ENCODE results near the gene PDE6B.
"Not testable (repeated sequence)": the region's sequence is repeated elsewhere in the genome, so short reads cannot be mapped to it uniquely, and the experiment has no call there.

The PDE6B gene

GRCh38 chr4:629636-629914 is 4.2 kb downstream of the PDE6B start:
- H3K36me3 ChIP-seq (ENCODE audit: control insufficient read depth, insufficient read depth, low read length): no peaks in the 10 kb centered on the region
- no peak overlapping the region for H3K27ac ChIP-seq (ENCODE audit: low read depth, low read length)
- no peak overlapping the region for H3K4me3 ChIP-seq (ENCODE audit: low read length)
- H3K9ac ChIP-seq (ENCODE audit: low read length): no peak overlapping the region
- no peaks in the 10 kb centered on the region for H3K27me3 ChIP-seq (ENCODE audit: control insufficient read depth, insufficient read depth, low read length)
- no peaks in the 10 kb centered on the region for H3K4me1 ChIP-seq (ENCODE audit: control insufficient read depth, insufficient read depth, low read length)

- Histone ChIP-seq H3K4me1 (ENCODE audit: control insufficient read depth, insufficient read depth, low read length) (no peaks in the 10 kb centered on the region), H3K36me3 (ENCODE audit: control insufficient read depth, insufficient read depth, low read length) (no peaks in the 10 kb centered on the region), H3K27ac (ENCODE audit: low read depth, low read length) (no peak overlapping the region), H3K27me3 (ENCODE audit: control insufficient read depth, insufficient read depth, low read length) (no peaks in the 10 kb centered on the region), H3K9ac (ENCODE audit: low read length) (no peak overlapping the region), H3K4me3 (ENCODE audit: low read length) (no peak overlapping the region)
Observed at GRCh38 chr4:629915-630641, 4.7 kb downstream of the PDE6B start.

- Histone ChIP-seq H3K36me3 (ENCODE audit: control insufficient read depth, insufficient read depth, low read length) (no peaks in the 10 kb centered on the region), H3K9ac (ENCODE audit: low read length) (no peak overlapping the region), H3K27ac (ENCODE audit: low read depth, low read length) (no peak overlapping the region), H3K4me1 (ENCODE audit: control insufficient read depth, insufficient read depth, low read length) (no peaks in the 10 kb centered on the region), H3K4me3 (ENCODE audit: low read length) (no peak overlapping the region), H3K27me3 (ENCODE audit: control insufficient read depth, insufficient read depth, low read length) (no peaks in the 10 kb centered on the region)
Observed at GRCh38 chr4:630656-631055, 5.3 kb downstream of the PDE6B start.

GRCh38 chr4:632196-632790 is 6.9 kb downstream of the PDE6B start:
- Histone ChIP-seq H3K36me3 (ENCODE audit: control insufficient read depth, insufficient read depth, low read length) (no peaks in the 10 kb centered on the region), H3K9ac (ENCODE audit: low read length) (no peak overlapping the region), H3K4me3 (ENCODE audit: low read length) (no peak overlapping the region), H3K4me1 (ENCODE audit: control insufficient read depth, insufficient read depth, low read length) (no peaks in the 10 kb centered on the region), H3K27ac (ENCODE audit: low read depth, low read length) (no peak overlapping the region), H3K27me3 (ENCODE audit: control insufficient read depth, insufficient read depth, low read length) (no peaks in the 10 kb centered on the region)

- H3K9ac ChIP-seq (ENCODE audit: low read length): no peak overlapping the region
- H3K36me3 ChIP-seq (ENCODE audit: control insufficient read depth, insufficient read depth, low read length): no peaks in the 10 kb centered on the region
- H3K27ac ChIP-seq (ENCODE audit: low read depth, low read length): no peak overlapping the region
- H3K27me3 ChIP-seq (ENCODE audit: control insufficient read depth, insufficient read depth, low read length): no peaks in the 10 kb centered on the region
- H3K4me1 ChIP-seq (ENCODE audit: control insufficient read depth, insufficient read depth, low read length): no peaks in the 10 kb centered on the region
- H3K4me3 ChIP-seq (ENCODE audit: low read length): no peak overlapping the region
Observed at GRCh38 chr4:632926-633325, 7.6 kb downstream of the PDE6B start.

GRCh38 chr4:633406-633805 is 8.0 kb downstream of the PDE6B start:
- no peaks in the 10 kb centered on the region for H3K27me3 ChIP-seq (ENCODE audit: control insufficient read depth, insufficient read depth, low read length)
- no peaks in the 10 kb centered on the region for H3K36me3 ChIP-seq (ENCODE audit: control insufficient read depth, insufficient read depth, low read length)
- no peak overlapping the region for H3K4me3 ChIP-seq (ENCODE audit: low read length)

GRCh38 chr4:633976-634598 is 8.7 kb downstream of the PDE6B start:
- Histone ChIP-seq H3K4me3 (ENCODE audit: low read length) (no peak overlapping the region), H3K27ac (ENCODE audit: low read depth, low read length) (no peak overlapping the region), H3K36me3 (ENCODE audit: control insufficient read depth, insufficient read depth, low read length) (no peaks in the 10 kb centered on the region), H3K27me3 (ENCODE audit: control insufficient read depth, insufficient read depth, low read length) (no peaks in the 10 kb centered on the region), H3K4me1 (ENCODE audit: control insufficient read depth, insufficient read depth, low read length) (no peaks in the 10 kb centered on the region), H3K9ac (ENCODE audit: low read length) (no peak overlapping the region)

More at GRCh38 chr4:633406-633805, 8.0 kb downstream of the PDE6B start:
- Histone ChIP-seq H3K27ac (ENCODE audit: low read depth, low read length) (no peak overlapping the region), H3K4me1 (ENCODE audit: control insufficient read depth, insufficient read depth, low read length) (no peaks in the 10 kb centered on the region), H3K9ac (ENCODE audit: low read length) (no peak overlapping the region)

GRCh38 chr4:634599-634985 is 9.2 kb downstream of the PDE6B start:
- Histone ChIP-seq H3K4me1 (ENCODE audit: control insufficient read depth, insufficient read depth, low read length) (no peaks in the 10 kb centered on the region), H3K9ac (ENCODE audit: low read length) (no peak overlapping the region), H3K36me3 (ENCODE audit: control insufficient read depth, insufficient read depth, low read length) (no peaks in the 10 kb centered on the region), H3K4me3 (ENCODE audit: low read length) (no peak overlapping the region), H3K27me3 (ENCODE audit: control insufficient read depth, insufficient read depth, low read length) (no peaks in the 10 kb centered on the region), H3K27ac (ENCODE audit: low read depth, low read length) (no peak overlapping the region)

- not testable (repeated sequence) for H3K27ac ChIP-seq (ENCODE audit: low read depth, low read length); H3K4me3 ChIP-seq (ENCODE audit: low read length); H3K27me3 ChIP-seq (ENCODE audit: control insufficient read depth, insufficient read depth, low read length); H3K4me1 ChIP-seq (ENCODE audit: control insufficient read depth, insufficient read depth, low read length); H3K36me3 ChIP-seq (ENCODE audit: control insufficient read depth, insufficient read depth, low read length); H3K9ac ChIP-seq (ENCODE audit: low read length)
Observed at GRCh38 chr4:635066-635835, 9.9 kb downstream of the PDE6B start.

GRCh38 chr4:635851-636627 is 10.7 kb downstream of the PDE6B start:
- H3K27me3 ChIP-seq (ENCODE audit: control insufficient read depth, insufficient read depth, low read length): no peaks in the 10 kb centered on the region
- H3K27ac ChIP-seq (ENCODE audit: low read depth, low read length): no peak overlapping the region
- H3K36me3 ChIP-seq (ENCODE audit: control insufficient read depth, insufficient read depth, low read length): no peaks in the 10 kb centered on the region
- H3K4me1 ChIP-seq (ENCODE audit: control insufficient read depth, insufficient read depth, low read length): no peaks in the 10 kb centered on the region
- H3K9ac ChIP-seq (ENCODE audit: low read length): no peak overlapping the region
- H3K4me3 ChIP-seq (ENCODE audit: low read length): no peak overlapping the region

- Histone ChIP-seq H3K36me3 (ENCODE audit: control insufficient read depth, insufficient read depth, low read length) (no peaks in the 10 kb centered on the region), H3K4me1 (ENCODE audit: control insufficient read depth, insufficient read depth, low read length) (no peaks in the 10 kb centered on the region), H3K27me3 (ENCODE audit: control insufficient read depth, insufficient read depth, low read length) (no peaks in the 10 kb centered on the region), H3K9ac (ENCODE audit: low read length) (no peak overlapping the region), H3K4me3 (ENCODE audit: low read length) (no peak overlapping the region), H3K27ac (ENCODE audit: low read depth, low read length) (no peak overlapping the region)
Observed at GRCh38 chr4:636628-637159, 11.3 kb downstream of the PDE6B start.

Measured in rectal smooth muscle tissue (tissue), 1 donor.